Measurements from ENCODE around the gene MYO16.

Gene MYO16

GRCh38 chr13:109140054-109140453 lies 510.6 kb downstream of the MYO16 start:
- H3K36me3 ChIP-seq (ENCODE audit: control insufficient read depth in 2 of 2, insufficient read depth in 1 of 2, low read length in 2 of 2) = no peaks in the 10 kb centered on the region
- TF ChIP-seq, protein P1, sequence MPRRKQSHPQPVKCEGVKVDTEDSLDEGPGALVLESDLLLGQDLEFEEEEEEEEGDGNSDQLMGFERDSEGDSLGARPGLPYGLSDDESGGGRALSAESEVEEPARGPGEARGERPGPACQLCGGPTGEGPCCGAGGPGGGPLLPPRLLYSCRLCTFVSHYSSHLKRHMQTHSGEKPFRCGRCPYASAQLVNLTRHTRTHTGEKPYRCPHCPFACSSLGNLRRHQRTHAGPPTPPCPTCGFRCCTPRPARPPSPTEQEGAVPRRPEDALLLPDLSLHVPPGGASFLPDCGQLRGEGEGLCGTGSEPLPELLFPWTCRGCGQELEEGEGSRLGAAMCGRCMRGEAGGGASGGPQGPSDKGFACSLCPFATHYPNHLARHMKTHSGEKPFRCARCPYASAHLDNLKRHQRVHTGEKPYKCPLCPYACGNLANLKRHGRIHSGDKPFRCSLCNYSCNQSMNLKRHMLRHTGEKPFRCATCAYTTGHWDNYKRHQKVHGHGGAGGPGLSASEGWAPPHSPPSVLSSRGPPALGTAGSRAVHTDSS (tag by site-specific recombination; IDR thresholded peaks at IDR 0.05) = no peak
- TF ChIP-seq ZNF24 (tag by site-specific recombination; IDR thresholded peaks at IDR 0.05) = no peak
- TF ChIP-seq KLF16 (tag by site-specific recombination; IDR thresholded peaks at IDR 0.05) = no peak
- no peak for TF ChIP-seq SCRT1 (tag by site-specific recombination; IDR thresholded peaks at IDR 0.05; ENCODE audit: borderline replicate concordance)
- no peak for TF ChIP-seq ZNF335 (tag by site-specific recombination; conservative IDR thresholded peaks at IDR 0.05)
- no peak for TF ChIP-seq MYNN (tag by site-specific recombination; IDR thresholded peaks at IDR 0.05; ENCODE audit: borderline replicate concordance)
- TF ChIP-seq ZNF404 (tag by site-specific recombination; IDR thresholded peaks at IDR 0.05) = no peak
- no peak for TF ChIP-seq BCL11B (tag by site-specific recombination; IDR thresholded peaks at IDR 0.05; ENCODE audit: low read depth)
- no peak for TF ChIP-seq ZNF175 (tag by site-specific recombination; IDR thresholded peaks at IDR 0.05)
- TF ChIP-seq ZBTB6 (tag by site-specific recombination; IDR thresholded peaks at IDR 0.05) = no peak
- no peak for TF ChIP-seq YY2 (tag by site-specific recombination; IDR thresholded peaks at IDR 0.05)
- no peak for TF ChIP-seq KLF7 (tag by site-specific recombination; IDR thresholded peaks at IDR 0.05; ENCODE audit: borderline replicate concordance)
- TF ChIP-seq ZNF548 (tag by site-specific recombination; IDR thresholded peaks at IDR 0.05) = no peak
- TF ChIP-seq ZNF629 (tag by site-specific recombination; IDR thresholded peaks at IDR 0.05) = no peak
- TF ChIP-seq, protein P2, sequence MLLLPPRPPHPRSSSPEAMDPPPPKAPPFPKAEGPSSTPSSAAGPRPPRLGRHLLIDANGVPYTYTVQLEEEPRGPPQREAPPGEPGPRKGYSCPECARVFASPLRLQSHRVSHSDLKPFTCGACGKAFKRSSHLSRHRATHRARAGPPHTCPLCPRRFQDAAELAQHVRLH (tag by site-specific recombination; IDR thresholded peaks at IDR 0.05) = no peak
- TF ChIP-seq, protein P3, sequence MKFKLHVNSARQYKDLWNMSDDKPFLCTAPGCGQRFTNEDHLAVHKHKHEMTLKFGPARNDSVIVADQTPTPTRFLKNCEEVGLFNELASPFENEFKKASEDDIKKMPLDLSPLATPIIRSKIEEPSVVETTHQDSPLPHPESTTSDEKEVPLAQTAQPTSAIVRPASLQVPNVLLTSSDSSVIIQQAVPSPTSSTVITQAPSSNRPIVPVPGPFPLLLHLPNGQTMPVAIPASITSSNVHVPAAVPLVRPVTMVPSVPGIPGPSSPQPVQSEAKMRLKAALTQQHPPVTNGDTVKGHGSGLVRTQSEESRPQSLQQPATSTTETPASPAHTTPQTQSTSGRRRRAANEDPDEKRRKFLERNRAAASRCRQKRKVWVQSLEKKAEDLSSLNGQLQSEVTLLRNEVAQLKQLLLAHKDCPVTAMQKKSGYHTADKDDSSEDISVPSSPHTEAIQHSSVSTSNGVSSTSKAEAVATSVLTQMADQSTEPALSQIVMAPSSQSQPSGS (tag by site-specific recombination; IDR thresholded peaks at IDR 0.05; ENCODE audit: low read depth) = no peak
- TF ChIP-seq INSM2 (tag by site-specific recombination; IDR thresholded peaks at IDR 0.05) = no peak
- no peak for TF ChIP-seq ZNF184 (tag by site-specific recombination; IDR thresholded peaks at IDR 0.05)
- H3K9me3 ChIP-seq (ENCODE audit: control insufficient read depth, insufficient read depth, low read depth, low read length) = no peaks in the 10 kb centered on the region
- ChIA-PET CTCF (no interaction called here), POLR2A (no interaction called here)
- no peaks in the 10 kb centered on the region for H3K4me1 ChIP-seq (ENCODE audit: control insufficient read depth, insufficient read depth, low read length)
- no peak overlapping the region for H3K27ac ChIP-seq (ENCODE audit: extremely low read depth, low read depth, low read length)
- H3K4me3 ChIP-seq (ENCODE audit: low read depth, low read length) = no peak overlapping the region

DNA sequence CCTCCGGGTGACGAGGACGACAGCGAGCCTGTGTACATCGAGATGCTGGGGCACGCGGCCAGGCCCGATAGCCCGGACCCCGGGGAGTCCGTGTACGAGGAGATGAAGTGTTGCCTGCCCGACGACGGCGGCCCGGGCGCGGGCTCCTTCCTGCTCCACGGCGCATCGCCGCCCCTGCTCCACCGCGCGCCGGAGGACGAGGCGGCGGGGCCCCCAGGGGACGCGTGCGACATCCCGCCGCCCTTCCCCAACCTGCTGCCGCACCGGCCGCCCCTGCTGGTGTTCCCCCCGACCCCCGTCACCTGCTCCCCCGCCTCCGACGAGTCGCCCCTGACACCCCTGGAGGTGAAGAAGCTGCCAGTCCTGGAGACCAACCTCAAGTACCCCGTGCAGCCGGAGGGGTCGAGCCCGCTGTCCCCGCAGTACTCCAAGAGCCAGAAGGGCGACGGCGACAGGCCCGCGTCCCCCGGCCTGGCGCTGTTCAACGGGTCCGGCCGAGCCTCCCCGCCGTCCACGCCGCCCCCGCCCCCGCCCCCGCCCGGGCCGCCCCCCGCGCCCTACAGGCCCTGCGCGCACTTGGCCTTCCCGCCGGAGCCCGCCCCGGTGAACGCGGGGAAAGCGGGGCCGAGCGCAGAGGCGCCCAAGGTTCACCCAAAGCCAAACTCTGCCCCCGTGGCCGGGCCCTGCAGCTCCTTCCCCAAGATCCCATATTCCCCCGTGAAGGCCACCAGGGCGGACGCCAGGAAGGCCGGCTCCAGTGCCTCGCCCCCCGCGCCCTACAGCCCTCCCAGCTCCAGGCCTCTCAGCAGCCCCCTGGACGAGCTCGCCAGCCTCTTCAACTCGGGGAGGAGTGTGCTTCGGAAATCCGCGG lies 511.3 kb downstream of the MYO16 start:
- H3K27ac ChIP-seq (ENCODE audit: extremely low read depth, low read depth, low read length) = no peak overlapping the region
- ChIA-PET CTCF (no interaction called here), POLR2A (no interaction called here)
- TF ChIP-seq PRDM2 (tag by site-specific recombination; IDR thresholded peaks at IDR 0.05; ENCODE audit: borderline replicate concordance) (no peak), EGR2 (tag by site-specific recombination; IDR thresholded peaks at IDR 0.05; ENCODE audit: low read depth) (no peak), ZNF600 (tag by site-specific recombination; IDR thresholded peaks at IDR 0.05) (no peak)
- no peaks in the 10 kb centered on the region for H3K36me3 ChIP-seq (ENCODE audit: control insufficient read depth in 2 of 2, insufficient read depth in 1 of 2, low read length in 2 of 2)
- H3K9me3 ChIP-seq (ENCODE audit: control insufficient read depth, insufficient read depth, low read depth, low read length) = no peaks in the 10 kb centered on the region
- H3K4me1 ChIP-seq (ENCODE audit: control insufficient read depth, insufficient read depth, low read length) = no peaks in the 10 kb centered on the region
- H3K4me3 ChIP-seq (ENCODE audit: low read depth, low read length) = no peak overlapping the region

All from HEK293 (cell line).